Smooth muscle cell (in vitro differentiated cells): Measurements from ENCODE around the gene AGR2. TPM values are rescaled to one million over a fixed set of nuclear protein-coding genes. Genes with fewer than 3 reads are reported as not detected.

Source experiments
- DNase-seq: peaks from one replicate; lab custom pipeline; 2025; ENCODE audit not compliant: unreplicated experiment; lab: John Stamatoyannopoulos, UW
- H2AFZ ChIP-seq: fragments of 200-600 bp; sonication (generic); 2 replicates; pipeline ENCODE4 v1.6.0; 2016; ENCODE audit warnings: antibody characterized with exemption, low read depth, mild to moderate bottlenecking
- H3F3A ChIP-seq: fragments of 200-600 bp; sonication (generic); 2 replicates; pipeline ENCODE4 v1.6.0; 2017; ENCODE audit warnings: antibody characterized with exemption, low read depth
- H3K27ac ChIP-seq: fragments of 200-600 bp; sonication (generic); 2 replicates; pipeline ENCODE4 v1.5.1; 2016; ENCODE audit warnings: low read depth, mild to moderate bottlenecking
- H3K27me3 ChIP-seq: fragments of 200-600 bp; sonication (generic); 2 replicates; pipeline ENCODE4 v1.6.1; 2016; ENCODE audit warnings: low read depth, mild to moderate bottlenecking
- H3K36me3 ChIP-seq: fragments of 200-600 bp; sonication (generic); 2 replicates; pipeline ENCODE4 v1.5.1; 2016; ENCODE audit warnings: low read depth
- H3K4me1 ChIP-seq: fragments of 200-600 bp; sonication (generic); 2 replicates; pipeline ENCODE4 v1.5.1; 2016; ENCODE audit warnings: low read depth
- H3K4me2 ChIP-seq: fragments of 200-600 bp; sonication (generic); 2 replicates; pipeline ENCODE4 v1.6.0; 2016; ENCODE audit warnings: mild to moderate bottlenecking
- H3K4me3 ChIP-seq: fragments of 200-600 bp; sonication (generic); 2 replicates; pipeline ENCODE4 v1.5.1; 2016; ENCODE audit warnings: mild to moderate bottlenecking
- H3K79me2 ChIP-seq: fragments of 200-600 bp; sonication (generic); 2 replicates; pipeline ENCODE4 v1.6.0; 2016; ENCODE audit warnings: low read depth, mild to moderate bottlenecking
- H3K9ac ChIP-seq: fragments of 200-600 bp; sonication (generic); 2 replicates; pipeline ENCODE4 v1.6.0; 2016; ENCODE audit warnings: low read depth
- H3K9me3 ChIP-seq: fragments of 200-600 bp; sonication (generic); replicated peaks from 2 replicates; pipeline ENCODE4 v1.5.1; 2016; ENCODE audit warnings: low read depth
- H4K20me1 ChIP-seq: fragments of 200-600 bp; sonication (generic); 2 replicates; pipeline ENCODE4 v1.6.0; 2016; ENCODE audit warnings: low read depth
- WGBS: methylation state at CpG from one replicate; pipeline ENCODE4 v1.1.7; 2016; ENCODE audit warnings: low lambda C conversion rate; 5-methylcytosine and 5-hydroxymethylcytosine counted together
- polyA plus RNA-seq: library from polyadenylated mRNA; unstranded; fragments of >200 nt; fragmentation: Nextera tagmentation; extraction: Ambion mirVana; gene quantifications from 2 replicates; pipeline ENCODE4 v1.2.1, GENCODE V29; 2016
- total RNA-seq: library from RNA; depleted of rRNA; stranded (reverse); fragments of >200 nt; gene quantifications from 2 replicates; pipeline ENCODE4 v1.2.3, GENCODE V29; 2014
- TF ChIP-seq, protein P1 (sequence below): fragments of 200-600 bp; sonication (generic); IDR thresholded peaks from 2 replicates; pipeline ENCODE4 v1.5.1; 2017; ENCODE audit warnings: borderline replicate concordance, mild to moderate bottlenecking, antibody characterized with exemption; ENCODE audit not compliant: insufficient read depth, poor library complexity, severe bottlenecking

The AGR2 gene
- total and polyA plus RNA-seq, 2 experiments from 2014 or later, result 1.2 to 10.6 TPM

GRCh38 chr7:16801111-16801542 lies 3.7 kb downstream of the AGR2 start:
- Histone ChIP-seq H3K9me3 (no peaks in the 10 kb centered on the region), H4K20me1 (no peaks in the 10 kb centered on the region), H3K27me3 (no peaks in the 10 kb centered on the region), H3K36me3 (no peaks in the 10 kb centered on the region), H2AFZ (no peak overlapping the region), H3K4me2 (no peak overlapping the region), H3K79me2 (no peaks in the 10 kb centered on the region), H3K27ac (no peak overlapping the region), H3K4me1 (no peaks in the 10 kb centered on the region), H3F3A (no peaks in the 10 kb centered on the region), H3K4me3 (no peak overlapping the region), H3K9ac (no peak overlapping the region)
- no peak for DNase-seq
- TF ChIP-seq, protein P1, sequence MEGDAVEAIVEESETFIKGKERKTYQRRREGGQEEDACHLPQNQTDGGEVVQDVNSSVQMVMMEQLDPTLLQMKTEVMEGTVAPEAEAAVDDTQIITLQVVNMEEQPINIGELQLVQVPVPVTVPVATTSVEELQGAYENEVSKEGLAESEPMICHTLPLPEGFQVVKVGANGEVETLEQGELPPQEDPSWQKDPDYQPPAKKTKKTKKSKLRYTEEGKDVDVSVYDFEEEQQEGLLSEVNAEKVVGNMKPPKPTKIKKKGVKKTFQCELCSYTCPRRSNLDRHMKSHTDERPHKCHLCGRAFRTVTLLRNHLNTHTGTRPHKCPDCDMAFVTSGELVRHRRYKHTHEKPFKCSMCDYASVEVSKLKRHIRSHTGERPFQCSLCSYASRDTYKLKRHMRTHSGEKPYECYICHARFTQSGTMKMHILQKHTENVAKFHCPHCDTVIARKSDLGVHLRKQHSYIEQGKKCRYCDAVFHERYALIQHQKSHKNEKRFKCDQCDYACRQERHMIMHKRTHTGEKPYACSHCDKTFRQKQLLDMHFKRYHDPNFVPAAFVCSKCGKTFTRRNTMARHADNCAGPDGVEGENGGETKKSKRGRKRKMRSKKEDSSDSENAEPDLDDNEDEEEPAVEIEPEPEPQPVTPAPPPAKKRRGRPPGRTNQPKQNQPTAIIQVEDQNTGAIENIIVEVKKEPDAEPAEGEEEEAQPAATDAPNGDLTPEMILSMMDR, result peak; percentile 55

GRCh38 chr7:16795624-16796023 lies 9.2 kb downstream of the AGR2 start:
- Histone ChIP-seq H3K9me3 (no peaks in the 10 kb centered on the region), H3K79me2 (no peaks in the 10 kb centered on the region), H3K27me3 (no peaks in the 10 kb centered on the region), H3K4me1 (no peaks in the 10 kb centered on the region), H3K4me3 (no peak overlapping the region), H3K4me2 (no peak overlapping the region), H4K20me1 (no peaks in the 10 kb centered on the region), H3F3A (no peaks in the 10 kb centered on the region), H3K27ac (no peak overlapping the region), H3K9ac (no peak overlapping the region), H3K36me3 (no peaks in the 10 kb centered on the region), H2AFZ (no peak overlapping the region)
- TF ChIP-seq, protein P1, result no peak
- 69% methylated on average over 6 of the region's 6 CpGs for WGBS
- DNase-seq, result no peak

DNA sequence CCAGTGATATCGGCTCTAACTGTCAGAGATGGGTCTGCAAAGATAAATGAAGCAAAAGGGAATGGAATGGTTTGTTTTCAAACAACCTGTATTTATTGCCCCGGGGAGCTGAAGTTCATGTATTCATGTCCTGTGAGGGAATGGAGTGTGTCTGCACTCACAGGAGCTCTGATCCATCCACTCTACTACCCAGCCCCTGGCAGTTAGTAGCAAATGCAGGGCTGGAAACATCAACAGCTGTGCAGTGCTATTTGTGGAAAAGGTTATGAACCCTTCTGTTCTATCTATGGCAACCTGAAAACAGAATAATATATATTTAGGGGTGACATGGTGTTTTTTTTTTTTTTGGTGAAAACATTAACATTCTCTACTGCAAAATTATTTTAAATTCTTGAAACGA lies 9.8 kb downstream of the AGR2 start:
- no peak overlapping the region for H3K4me2 ChIP-seq
- no peaks in the 10 kb centered on the region for H3K36me3 ChIP-seq
- no peaks in the 10 kb centered on the region for H3K79me2 ChIP-seq
- H2AFZ ChIP-seq, result no peak overlapping the region
- no peaks in the 10 kb centered on the region for H4K20me1 ChIP-seq
- TF ChIP-seq, protein P1, result no peak
- H3F3A ChIP-seq, result no peaks in the 10 kb centered on the region
- H3K9ac ChIP-seq, result no peak overlapping the region
- no peaks in the 10 kb centered on the region for H3K4me1 ChIP-seq
- no peak overlapping the region for H3K27ac ChIP-seq
- H3K27me3 ChIP-seq, result no peaks in the 10 kb centered on the region
- 84% methylated on average over 3 of the region's 3 CpGs for WGBS
- H3K9me3 ChIP-seq, result no peaks in the 10 kb centered on the region
- no peak for DNase-seq
- H3K4me3 ChIP-seq, result no peak overlapping the region

DNA sequence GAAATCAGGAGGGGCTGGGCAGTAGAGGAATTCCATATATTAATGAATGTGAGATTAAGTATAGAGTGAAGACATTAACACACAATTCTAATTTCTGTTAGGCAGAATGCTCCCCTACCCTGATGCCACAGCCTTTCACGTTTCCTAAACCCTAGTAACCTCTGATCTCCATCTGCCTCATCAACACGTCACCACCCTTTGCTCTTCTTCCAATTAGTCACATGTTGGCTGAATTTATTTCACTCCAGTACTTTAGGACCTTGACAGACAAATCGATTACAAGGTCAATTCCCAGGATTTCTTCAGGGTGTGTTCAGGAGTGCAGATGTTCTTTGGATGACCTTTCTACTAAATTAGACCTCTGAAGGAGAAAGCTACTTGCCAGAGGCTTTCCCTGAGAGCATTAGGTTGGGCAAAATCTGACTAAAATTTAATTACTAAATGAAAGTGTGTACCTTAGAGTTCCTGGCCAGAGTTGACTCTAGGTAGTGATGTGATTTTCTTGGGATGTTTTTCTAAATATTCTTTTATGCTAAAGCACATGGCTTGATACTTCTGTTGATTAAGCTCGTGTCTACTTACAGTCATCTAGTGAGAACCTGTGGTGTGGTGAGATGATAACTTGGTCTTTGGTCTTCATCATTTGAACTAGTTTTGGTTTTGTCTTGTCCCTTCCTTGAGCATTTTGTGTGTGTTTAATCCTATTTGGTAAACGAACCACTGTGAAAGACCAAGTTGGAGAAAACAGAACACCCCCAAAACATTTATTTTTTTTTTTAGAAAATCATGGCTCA lies 12.7 kb downstream of the AGR2 start:
- 81% methylated on average over 5 of the region's 5 CpGs for WGBS
- no peaks in the 10 kb centered on the region for H3K79me2 ChIP-seq
- H3K27me3 ChIP-seq, result no peaks in the 10 kb centered on the region
- H3K4me3 ChIP-seq, result no peak overlapping the region
- H3K4me2 ChIP-seq, result no peak overlapping the region
- H3K36me3 ChIP-seq, result peaks cover 3% of the 10 kb centered on the region
- H3K9ac ChIP-seq, result no peak overlapping the region
- DNase-seq, result no peak
- H3K27ac ChIP-seq, result no peak overlapping the region
- H2AFZ ChIP-seq, result no peak overlapping the region
- no peaks in the 10 kb centered on the region for H3K4me1 ChIP-seq
- no peaks in the 10 kb centered on the region for H3F3A ChIP-seq
- TF ChIP-seq, protein P1, result no peak
- no peaks in the 10 kb centered on the region for H4K20me1 ChIP-seq
- no peaks in the 10 kb centered on the region for H3K9me3 ChIP-seq
